Fibroblast of lung (primary cell): Measurements from ENCODE around the gene ADA. TPM values are rescaled to one million over a fixed set of nuclear protein-coding genes. Genes with fewer than 3 reads are reported as not detected.

Experiments used
- DNase-seq, 2 donors: peaks; one replicate each; pipeline versions ENCODE4 v3.0.0 to v3.0.0-alpha.2; 2010; ENCODE audit warnings: low read depth in 2 of 2
- H2AFZ ChIP-seq: 2 replicates; pipeline ENCODE4 v1.5.1; 2012; ENCODE audit warnings: low read length, control low read depth, inconsistent platforms
- H3K27ac ChIP-seq: 2 replicates; pipeline ENCODE4 v1.5.1; 2011; ENCODE audit warnings: low read length, control low read depth; ENCODE audit not compliant: insufficient read depth
- H3K27me3 ChIP-seq: 2 replicates; pipeline ENCODE4 v1.5.1; 2011; ENCODE audit warnings: mild to moderate bottlenecking, low read length; ENCODE audit not compliant: control insufficient read depth, insufficient read depth
- H3K36me3 ChIP-seq: 2 replicates; pipeline ENCODE4 v1.5.1; 2011; ENCODE audit warnings: low read length; ENCODE audit not compliant: control insufficient read depth, insufficient read depth
- H3K4me1 ChIP-seq: 2 replicates; pipeline ENCODE4 v1.5.1; 2011; ENCODE audit warnings: low read length; ENCODE audit not compliant: control insufficient read depth, insufficient read depth; ENCODE audit errors: extremely low read depth
- H3K4me2 ChIP-seq: 2 replicates; pipeline ENCODE4 v1.5.1; 2011; ENCODE audit warnings: low read length, control low read depth; ENCODE audit not compliant: insufficient read depth; ENCODE audit errors: extremely low read depth
- H3K4me3 ChIP-seq, 4 experiments: fragments of 200-600 bp in 1 of 4; sonication (generic) in 1 of 4; replicated peaks in 1 of 4; 2 replicates each; pipeline ENCODE4 v1.5.1; 2011 to 2016; ENCODE audit warnings: low read length in 4 of 4, low read depth in 3 of 4, mild to moderate bottlenecking in 3 of 4, control low read depth in 2 of 4, inconsistent platforms in 1 of 4, mixed read lengths in 1 of 4; ENCODE audit not compliant: insufficient read depth in 1 of 4; ENCODE audit errors: control extremely low read depth in 1 of 4
- H3K79me2 ChIP-seq: 2 replicates; pipeline ENCODE4 v1.5.1; 2012; ENCODE audit warnings: mild to moderate bottlenecking, low read length, inconsistent platforms; ENCODE audit not compliant: control insufficient read depth, insufficient read depth
- H3K9ac ChIP-seq: 2 replicates; pipeline ENCODE4 v1.5.1; 2011; ENCODE audit warnings: mild to moderate bottlenecking, low read length, control low read depth; ENCODE audit not compliant: insufficient read depth
- H3K9me3 ChIP-seq: 2 replicates; pipeline ENCODE4 v1.5.1; 2012; ENCODE audit warnings: low read depth, low read length; ENCODE audit not compliant: control insufficient read depth, insufficient read depth
- H4K20me1 ChIP-seq: 2 replicates; pipeline ENCODE4 v1.5.1; 2011; ENCODE audit warnings: low read length; ENCODE audit not compliant: control insufficient read depth, insufficient read depth; ENCODE audit errors: extremely low read depth
- CTCF ChIP-seq, 2 donors: IDR thresholded peaks in 1 of 2; conservative IDR thresholded peaks in 1 of 2; 1 replicate in 1 of 2; 2 replicates in 1 of 2; pipeline ENCODE4 v1.5.1; 2011 to 2012; ENCODE audit warnings: low read length in 2 of 2, control low read depth in 1 of 2, inconsistent platforms in 1 of 2, low read depth in 1 of 2, mild to moderate bottlenecking in 1 of 2
- EZH2 ChIP-seq: IDR thresholded peaks from 2 replicates; pipeline ENCODE4 v1.5.1; 2012; ENCODE audit warnings: low read length, control low read depth, mild to moderate bottlenecking; ENCODE audit errors: missing control alignments
- polyA plus RNA-seq, 2 donors: library from polyadenylated mRNA; depleted of rRNA in 1 of 2; stranded (reverse) in 1 of 2; unstranded in 1 of 2; fragments of >200 nt; gene quantifications; 2 replicates each; pipeline ENCODE4 v1.2.1, GENCODE V29; 2011 to 2012; ENCODE audit warnings: missing spikeins in 1 of 2
- total RNA-seq: library from RNA; depleted of rRNA; stranded (reverse); fragments of >200 nt; gene quantifications from 2 replicates; pipeline ENCODE4 v1.2.1, GENCODE V29; 2014

ADA gene
- total and polyA plus RNA-seq, 2 donors (not counting 1 experiment from before 2014, with no cell fraction given): 5.4 to 21.9 TPM

DNA sequence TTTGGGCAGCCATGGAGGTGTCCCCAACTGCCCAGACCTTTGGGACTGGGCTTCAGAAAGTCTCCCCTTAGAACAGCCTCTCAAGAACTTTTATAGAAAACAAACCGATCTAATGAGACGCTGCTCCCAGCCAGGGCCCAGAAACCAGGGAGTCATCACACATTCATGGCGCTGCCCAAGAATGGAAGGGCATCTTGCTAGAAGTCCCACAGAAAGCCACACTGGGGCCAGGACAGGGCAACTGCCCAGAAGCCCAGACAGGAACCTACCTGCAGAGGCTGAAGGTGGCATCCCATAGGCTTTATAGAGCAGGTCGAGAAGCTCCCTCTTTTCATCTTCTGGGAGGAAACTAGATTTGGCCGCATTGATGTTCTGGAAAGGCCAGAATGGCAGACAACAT, 31.5 kb downstream of the ADA start:
- no peak for DNase-seq
- H2AFZ ChIP-seq: no peak overlapping the region
- H3K27ac ChIP-seq: no peak overlapping the region
- no peaks in the 10 kb centered on the region for H3K79me2 ChIP-seq
- no peaks in the 10 kb centered on the region for H3K27me3 ChIP-seq
- TF ChIP-seq EZH2: no peak
- TF ChIP-seq CTCF (conservative IDR thresholded peaks at IDR 0.05 in 1 of 2, IDR thresholded peaks at IDR 0.05 in 1 of 2; ENCODE audit: low read depth in 1 of 2, low read length in 2 of 2): no peak
- H3K4me1 ChIP-seq: peaks cover 3% of the 10 kb centered on the region
- H3K4me3 ChIP-seq: no peak overlapping the region
- H3K36me3 ChIP-seq: peaks cover 23% of the 10 kb centered on the region
- no peaks in the 10 kb centered on the region for H3K9me3 ChIP-seq
- no peak overlapping the region for H3K4me2 ChIP-seq
- H3K9ac ChIP-seq: no peak overlapping the region
- H4K20me1 ChIP-seq: no peaks in the 10 kb centered on the region

GRCh38 chr20:44619294-44619693, 32.2 kb downstream of the ADA start:
- H3K27ac ChIP-seq: no peak overlapping the region
- no peak overlapping the region for H2AFZ ChIP-seq
- TF ChIP-seq EZH2 (no peak), CTCF (conservative IDR thresholded peaks at IDR 0.05 in 1 of 2, IDR thresholded peaks at IDR 0.05 in 1 of 2; ENCODE audit: low read depth in 1 of 2, low read length in 2 of 2) (no peak)
- H3K4me1 ChIP-seq: peaks cover 3% of the 10 kb centered on the region
- no peaks in the 10 kb centered on the region for H3K9me3 ChIP-seq
- H3K79me2 ChIP-seq: no peaks in the 10 kb centered on the region
- H4K20me1 ChIP-seq: no peaks in the 10 kb centered on the region
- H3K36me3 ChIP-seq: peaks cover 27% of the 10 kb centered on the region
- H3K4me3 ChIP-seq: no peak overlapping the region
- DNase-seq: no peak
- H3K9ac ChIP-seq: no peak overlapping the region
- no peak overlapping the region for H3K4me2 ChIP-seq
- no peaks in the 10 kb centered on the region for H3K27me3 ChIP-seq

- H3K36me3 ChIP-seq: peaks cover 33% of the 10 kb centered on the region
- H3K9ac ChIP-seq: no peak overlapping the region
- no peak overlapping the region for H3K4me3 ChIP-seq
- H2AFZ ChIP-seq: no peak overlapping the region
- H3K4me1 ChIP-seq: peaks cover 3% of the 10 kb centered on the region
- no peak for TF ChIP-seq CTCF (conservative IDR thresholded peaks at IDR 0.05 in 1 of 2, IDR thresholded peaks at IDR 0.05 in 1 of 2; ENCODE audit: low read depth in 1 of 2, low read length in 2 of 2)
- TF ChIP-seq EZH2: no peak
- no peak overlapping the region for H3K4me2 ChIP-seq
- H4K20me1 ChIP-seq: no peaks in the 10 kb centered on the region
- H3K79me2 ChIP-seq: no peaks in the 10 kb centered on the region
- H3K27me3 ChIP-seq: no peaks in the 10 kb centered on the region
- no peak for DNase-seq
- no peaks in the 10 kb centered on the region for H3K9me3 ChIP-seq
- no peak overlapping the region for H3K27ac ChIP-seq
Measured at GRCh38 chr20:44618318-44618731, 33.2 kb downstream of the ADA start.
